Skeletal muscle cell (primary cell): Measurements from ENCODE around the gene PSMD11.
"Not testable (repeated sequence)": the region's sequence is repeated elsewhere in the genome, so short reads cannot be mapped to it uniquely, and the experiment has no call there.

ENCODE experiments used
- DNase-seq: peaks from one replicate; pipeline ENCODE4 v3.0.0-alpha.2; 2010; ENCODE audit warnings: low read depth
- H3K4me3 ChIP-seq: 2 replicates; pipeline ENCODE4 v1.5.1; 2011; ENCODE audit warnings: low read depth, mild to moderate bottlenecking, control low read depth, low read length, moderate library complexity

The PSMD11 gene

GRCh38 chr17:32523017-32523680, 78.8 kb downstream of the PSMD11 start:
- no peak for DNase-seq
- H3K4me3 ChIP-seq = no peak overlapping the region

GRCh38 chr17:32523827-32524552, 79.7 kb downstream of the PSMD11 start:
- H3K4me3 ChIP-seq = no peak overlapping the region
- DNase-seq = no peak

GRCh38 chr17:32524553-32524880, 80.2 kb downstream of the PSMD11 start:
- DNase-seq, H3K4me3 ChIP-seq: not testable (repeated sequence)

- DNase-seq = no peak
- H3K4me3 ChIP-seq = no peak overlapping the region
Observed at GRCh38 chr17:32525122-32525521, 80.8 kb downstream of the PSMD11 start.

- H3K4me3 ChIP-seq = no peak overlapping the region
- DNase-seq = no peak
Observed at GRCh38 chr17:32527146-32527545, 82.8 kb downstream of the PSMD11 start.

GRCh38 chr17:32528825-32529224, 84.5 kb downstream of the PSMD11 start:
- no peak for DNase-seq

GRCh38 chr17:32529604-32530003, 85.3 kb downstream of the PSMD11 start:
- no peak overlapping the region for H3K4me3 ChIP-seq
- DNase-seq = no peak

More at GRCh38 chr17:32528825-32529224, 84.5 kb downstream of the PSMD11 start:
- no peak overlapping the region for H3K4me3 ChIP-seq
